G401 (cell line): Measurements from ENCODE around the gene RASA3. TPM values are rescaled to one million over a fixed set of nuclear protein-coding genes. Genes with fewer than 3 reads are reported as not detected.
A peak's percentile ranks its signal among the peaks of the same experiment; 100 is the strongest.

ENCODE experiments used
- DNase-seq: peaks from one replicate; pipeline ENCODE4 v3.0.0-alpha.2; 2015; ENCODE audit warnings: low spot score
- in situ Hi-C: cut with HindIII; loops from 2 replicates; pipeline ENCODE4 v1.10.0; 2016; ENCODE audit warnings: low sequenced_read_pairs, mixed read lengths
- total RNA-seq: library from RNA; depleted of rRNA; stranded (reverse); fragments of >200 nt; shearing (Covaris generic); gene quantifications from 2 replicates; pipeline ENCODE4 v1.2.3, GENCODE V29; 2014

RASA3 gene
- total RNA-seq, 1 experiment from 2014 or later, result 13.7 TPM

- in situ Hi-C loops, result no loop called here
Measured at GRCh38 chr13:114096811-114097211, 35.6 kb downstream of the RASA3 start.

GRCh38 chr13:114096031-114096485 is 36.4 kb downstream of the RASA3 start:
- DNase-seq, result no peak
- in situ Hi-C loops, result no loop called here

More at GRCh38 chr13:114096811-114097211, 35.6 kb downstream of the RASA3 start:
- no peak for DNase-seq

- DNase-seq, result no peak
- in situ Hi-C loops, result no loop called here
Measured at GRCh38 chr13:114095486-114095885, 36.9 kb downstream of the RASA3 start.

GRCh38 chr13:114093118-114093517 is 39.3 kb downstream of the RASA3 start:
- in situ Hi-C loops, result no loop called here
- no peak for DNase-seq

DNA sequence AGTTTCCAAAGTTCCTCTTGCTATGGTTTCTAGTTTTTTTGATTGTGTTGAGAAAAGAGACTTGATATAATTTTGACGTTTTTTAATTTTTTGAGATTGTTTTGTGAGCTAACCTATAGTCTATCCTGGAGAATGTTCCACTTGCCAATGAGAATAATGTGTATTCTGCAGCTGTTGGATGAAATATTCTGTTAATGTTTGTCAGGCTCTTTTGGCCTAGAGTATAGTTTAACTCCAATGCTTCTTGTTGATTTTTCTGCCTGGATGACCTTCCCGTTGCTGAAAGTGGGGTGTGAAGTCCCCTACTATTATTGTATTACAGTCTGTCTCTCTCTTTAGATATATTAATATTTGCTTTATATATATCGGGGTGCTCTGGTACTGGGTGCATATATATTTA is 40.0 kb downstream of the RASA3 start:
- no peak for DNase-seq
- in situ Hi-C loops, result no loop called here

DNA sequence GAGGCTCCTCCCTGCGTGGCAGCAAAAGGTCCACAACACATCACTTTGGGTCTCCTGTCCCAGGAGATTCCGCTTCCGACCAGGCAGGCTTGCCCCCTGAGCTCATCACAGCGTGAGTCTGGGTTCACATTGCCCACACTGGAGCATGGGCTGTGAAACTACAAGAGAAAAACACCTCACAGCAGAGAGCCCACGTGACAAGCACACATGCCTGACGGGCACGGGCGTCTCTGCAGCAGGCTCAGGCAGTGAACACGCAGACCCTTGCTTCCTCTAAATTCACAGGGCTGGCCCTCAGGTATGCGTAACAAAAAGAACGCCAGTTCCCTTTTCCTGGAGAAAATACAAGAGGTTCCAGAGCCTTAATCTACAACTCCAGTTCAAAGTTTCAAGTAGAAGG is 41.9 kb downstream of the RASA3 start:
- in situ Hi-C loops, result no loop called here
- no peak for DNase-seq

DNA sequence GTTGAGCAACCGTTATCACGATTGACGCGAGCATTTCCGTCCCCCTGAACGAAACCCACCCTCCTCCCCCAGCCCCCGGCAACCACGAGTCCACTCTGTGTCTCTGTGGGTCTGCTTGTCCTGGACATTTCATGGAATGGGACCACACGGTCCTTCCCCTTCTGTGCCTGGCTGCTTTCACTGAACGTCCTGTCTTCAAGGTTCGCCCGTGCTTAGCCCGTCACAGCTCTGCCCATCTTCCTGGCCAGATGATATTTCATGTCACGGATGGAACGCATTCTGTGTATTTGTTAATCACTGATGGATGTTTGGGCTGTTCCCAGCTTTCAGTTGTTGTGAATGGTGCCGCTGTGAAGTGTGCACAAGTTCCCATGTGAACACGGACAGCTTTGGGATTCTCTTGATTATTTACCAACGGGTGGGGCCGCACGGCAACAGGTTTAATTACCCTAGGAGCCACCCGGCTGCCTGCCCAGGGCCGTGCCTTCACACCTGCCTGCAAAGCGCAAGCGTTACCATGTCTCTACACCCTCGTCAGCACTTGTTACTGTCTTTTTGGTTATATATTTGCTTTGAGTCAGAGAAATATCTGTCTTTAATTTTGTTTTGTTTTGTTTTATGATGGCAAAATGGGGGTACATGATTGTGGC is 42.5 kb downstream of the RASA3 start:
- in situ Hi-C loops, result no loop called here
- DNase-seq, result no peak

DNA sequence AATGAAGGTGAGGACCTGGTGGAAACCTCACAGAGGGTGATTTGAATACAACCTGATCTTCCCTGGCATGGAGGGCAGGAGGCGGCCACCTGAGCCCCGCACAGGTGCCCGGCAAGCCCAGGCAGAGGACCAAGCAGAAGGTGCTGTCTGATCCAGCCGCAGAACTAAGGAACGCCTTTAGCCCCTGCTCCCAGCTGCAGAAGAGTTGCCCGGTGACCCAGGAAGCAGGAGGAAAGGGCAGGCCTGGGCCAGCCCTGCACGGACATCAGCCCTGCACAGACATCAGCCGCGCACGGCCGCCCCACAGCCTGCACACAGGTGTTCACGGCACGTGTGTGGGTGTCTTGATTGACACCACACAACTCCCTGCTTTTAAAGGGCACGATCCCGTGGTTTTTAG is 43.1 kb downstream of the RASA3 start:
- DNase-seq, result no peak
- in situ Hi-C loops, result no loop called here

- in situ Hi-C loops, result no loop called here
- DNase-seq, result no peak
Measured at GRCh38 chr13:114088863-114089262, 43.6 kb downstream of the RASA3 start.

GRCh38 chr13:114088234-114088633 is 44.2 kb downstream of the RASA3 start:
- no peak for DNase-seq
- in situ Hi-C loops, result no loop called here

GRCh38 chr13:114087430-114087829 is 45.0 kb downstream of the RASA3 start:
- DNase-seq, result no peak
- in situ Hi-C loops, result no loop called here

DNA sequence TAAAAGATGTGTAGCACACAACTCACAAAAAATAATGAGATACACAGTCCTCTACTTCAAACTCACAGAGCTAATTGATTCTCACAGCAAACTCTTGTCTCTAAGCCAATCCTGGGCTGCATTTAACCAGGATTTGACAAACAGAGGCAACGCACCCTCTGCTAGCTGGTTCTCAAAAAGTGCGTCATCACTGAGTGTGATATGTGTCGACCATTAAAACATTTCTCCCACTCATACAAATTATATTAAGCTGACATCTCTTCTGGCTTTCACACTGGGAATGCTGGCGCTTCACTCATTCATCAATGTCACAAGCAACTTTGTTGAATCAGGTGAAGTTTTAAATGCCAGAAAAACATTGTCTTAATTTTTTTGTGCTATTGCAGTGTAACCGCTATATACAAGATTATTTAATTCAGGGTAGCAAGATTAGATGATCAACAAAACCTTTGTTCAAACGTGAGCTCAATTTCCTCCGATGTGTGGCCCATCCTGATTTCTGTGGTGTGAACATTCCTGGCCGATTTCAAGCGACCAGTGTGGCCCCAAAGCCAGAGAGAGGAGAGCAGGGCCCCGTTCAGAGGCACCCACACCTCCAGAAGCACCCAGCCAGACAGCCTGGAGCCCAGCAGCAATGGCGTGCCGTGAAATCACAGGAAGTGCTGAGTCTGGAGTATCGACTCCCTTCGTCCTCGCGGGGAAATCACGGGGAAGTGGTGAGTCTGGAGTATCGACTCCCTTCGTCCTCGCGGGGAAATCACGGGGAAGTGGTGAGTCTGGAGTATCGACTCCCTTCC is 49.4 kb downstream of the RASA3 start:
- DNase-seq, result no peak
- in situ Hi-C loops, result no loop called here

GRCh38 chr13:114081761-114082681 is 50.4 kb downstream of the RASA3 start:
- in situ Hi-C loops, result no loop called here
- no peak for DNase-seq

DNA sequence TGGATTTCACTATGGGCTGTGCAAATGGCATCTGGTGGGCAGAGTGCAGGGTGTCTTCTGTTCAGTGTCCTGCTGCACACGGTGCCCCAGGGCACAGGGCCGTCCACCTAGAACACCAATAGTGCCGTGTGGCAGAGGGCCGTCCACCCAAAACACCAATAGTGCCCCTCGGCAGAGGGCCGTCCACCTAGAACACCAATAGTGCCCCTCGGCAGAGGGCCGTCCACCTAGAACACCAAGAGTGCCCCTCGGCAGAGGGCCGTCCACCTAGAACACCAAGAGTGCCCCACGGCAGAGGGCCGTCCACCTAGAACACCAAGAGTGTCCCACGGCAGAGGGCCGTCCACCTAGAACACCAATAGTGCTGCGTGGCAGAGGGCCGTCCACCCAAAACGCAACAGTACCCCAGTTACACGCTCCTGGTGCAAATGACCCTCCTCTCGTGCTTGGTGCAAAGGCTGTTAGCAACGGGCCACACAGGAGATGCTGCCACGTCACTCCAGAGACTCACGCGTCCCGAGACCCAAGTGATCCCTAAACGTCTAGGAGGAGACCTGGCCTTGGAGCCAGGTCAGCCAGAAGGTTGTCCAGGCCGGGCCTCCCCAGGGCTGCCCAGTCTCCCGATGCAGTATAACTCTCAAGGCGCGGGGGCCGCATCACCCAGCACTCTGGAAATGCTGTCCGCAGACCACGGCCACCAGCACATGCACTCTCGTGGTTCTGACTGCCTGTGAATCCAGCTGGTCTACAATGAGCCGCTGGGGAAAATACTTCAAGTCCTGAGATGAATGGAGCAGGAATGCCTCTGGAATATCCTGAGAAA is 51.5 kb downstream of the RASA3 start:
- DNase-seq, result no peak
- in situ Hi-C loops, result no loop called here

DNA sequence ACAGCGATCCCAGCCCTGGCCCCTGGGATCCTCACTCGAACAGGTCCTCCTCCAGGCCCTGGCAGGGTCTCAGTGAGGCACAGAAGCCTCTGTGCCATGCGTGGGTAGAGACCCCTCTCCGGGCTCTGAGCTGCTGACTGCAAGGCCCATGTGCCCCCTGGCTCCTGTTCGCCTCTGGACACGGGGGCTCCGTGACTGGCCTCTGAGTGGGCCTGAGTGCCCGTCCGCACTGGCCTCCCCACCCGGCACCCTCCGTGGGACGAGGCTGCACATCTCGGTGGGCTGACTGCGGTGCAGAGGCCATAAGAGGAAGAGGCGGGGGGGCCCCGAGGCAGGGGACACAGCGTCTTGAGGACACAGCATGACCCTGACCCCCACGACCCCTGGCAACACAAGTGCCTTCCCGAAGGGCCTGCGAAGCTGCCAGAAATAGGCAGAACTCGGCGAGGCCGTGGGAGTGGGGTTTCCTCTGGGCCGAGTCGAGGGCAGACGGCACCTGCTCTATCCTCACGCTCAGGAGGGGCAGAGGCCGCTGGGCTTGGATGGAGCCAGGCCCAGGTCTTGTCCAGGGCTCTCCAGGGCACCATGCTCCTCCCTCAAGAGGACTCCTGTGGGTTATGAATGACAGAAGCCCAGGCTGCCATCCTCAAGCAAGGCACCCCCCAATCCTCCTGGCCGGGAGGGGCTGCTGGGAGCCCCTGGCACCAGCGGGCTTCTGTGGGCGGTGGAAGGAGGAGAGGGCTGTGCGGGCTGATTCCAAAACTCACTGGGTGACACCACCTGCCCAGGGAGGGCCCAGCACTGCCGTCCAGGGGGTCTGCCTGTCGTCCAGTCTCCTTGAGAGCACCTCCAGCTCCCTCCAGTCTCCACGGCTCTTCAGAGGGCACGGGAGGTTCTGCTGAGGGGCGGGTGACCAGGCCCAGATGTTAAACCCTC is 52.6 kb downstream of the RASA3 start:
- no peak for DNase-seq
- in situ Hi-C loops, result no loop called here

- in situ Hi-C loops, result no loop called here
- DNase-seq, result no peak
Measured at GRCh38 chr13:114078461-114079451, 53.7 kb downstream of the RASA3 start.

- in situ Hi-C loops, result no loop called here
- DNase-seq, result peak; percentile 76
Measured at GRCh38 chr13:114077933-114078325, 54.5 kb downstream of the RASA3 start.
